HS-27A (cell line): Measurements from ENCODE around the gene TTYH3.

Source experiments
- DNase-seq: peaks from one replicate; pipeline ENCODE4 v3.0.0-alpha.2; 2012; ENCODE audit warnings: low read depth, missing footprints

TTYH3 gene

GRCh38 chr7:2616387-2617324, 15.1 kb upstream of the TTYH3 start:
- no peak for DNase-seq

GRCh38 chr7:2617325-2617905, 14.4 kb upstream of the TTYH3 start:
- no peak for DNase-seq

GRCh38 chr7:2619116-2619515, 12.7 kb upstream of the TTYH3 start:
- DNase-seq, result no peak

- no peak for DNase-seq
Observed at GRCh38 chr7:2621061-2621828, 10.5 kb upstream of the TTYH3 start.

- no peak for DNase-seq
Observed at GRCh38 chr7:2621948-2622640, 9.7 kb upstream of the TTYH3 start.

GRCh38 chr7:2622869-2623697, 8.7 kb upstream of the TTYH3 start:
- no peak for DNase-seq

- no peak for DNase-seq
Observed at GRCh38 chr7:2623698-2624014, 8.1 kb upstream of the TTYH3 start.

- no peak for DNase-seq
Observed at GRCh38 chr7:2624293-2624886, 7.4 kb upstream of the TTYH3 start.

- DNase-seq, result no peak
Observed at GRCh38 chr7:2626498-2627117, 5.2 kb upstream of the TTYH3 start.

GRCh38 chr7:2627258-2628129, 4.3 kb upstream of the TTYH3 start:
- DNase-seq, result no peak

GRCh38 chr7:2628130-2628482, 3.7 kb upstream of the TTYH3 start:
- no peak for DNase-seq

- no peak for DNase-seq
Observed at GRCh38 chr7:2628891-2629290, 2.9 kb upstream of the TTYH3 start.

GRCh38 chr7:2629746-2630681, 1.8 kb upstream of the TTYH3 start:
- DNase-seq, result no peak

- no peak for DNase-seq
Observed at GRCh38 chr7:2632733-2633537, 1.1 kb downstream of the TTYH3 start.

GRCh38 chr7:2633538-2634266, 1.9 kb downstream of the TTYH3 start:
- no peak for DNase-seq

GRCh38 chr7:2634267-2635145, 2.7 kb downstream of the TTYH3 start:
- no peak for DNase-seq
